Skeletal muscle tissue (tissue), 2 donors: ENCODE results near the gene NRG3. TPM values are rescaled to one million over a fixed set of nuclear protein-coding genes. Genes with fewer than 3 reads are reported as not detected.

Source experiments
- small RNA-seq: library from RNA; depleted of rRNA; stranded (forward); fragments of <200 nt; gene quantifications from one replicate; pipeline ENCODE3, GENCODE V24; 2014
- total RNA-seq: library from RNA; depleted of rRNA; stranded (reverse); fragments of >200 nt; gene quantifications from one replicate; pipeline ENCODE4 v1.2.3, GENCODE V29; 2014

NRG3 gene
- total RNA-seq, 1 donor from 2014 or later, result not detected

Small RNAs within 50 kb of the gene (small RNA-seq; reads per million reads assigned to genes)
- not detected for gene RNU6-441P
